ENCODE data around the gene MLLT10.

The MLLT10 gene

GRCh38 chr10:21776883-21777282 is 242.9 kb downstream of the MLLT10 start:
- no peak for TF ChIP-seq ZFP3 (CRISPR knock-in tag; IDR thresholded peaks at IDR 0.05)
- no peak for TF ChIP-seq RARB (CRISPR knock-in tag; IDR thresholded peaks at IDR 0.05)
- no peak for TF ChIP-seq TSHZ2 (CRISPR knock-in tag; IDR thresholded peaks at IDR 0.05)
- TF ChIP-seq ZNF8 (CRISPR knock-in tag; IDR thresholded peaks at IDR 0.05), result no peak
- TF ChIP-seq OSR1 (CRISPR knock-in tag; IDR thresholded peaks at IDR 0.05), result no peak
- TF ChIP-seq ESRRG (CRISPR knock-in tag; IDR thresholded peaks at IDR 0.05), result no peak
- no peak for TF ChIP-seq GLIS3 (CRISPR knock-in tag; IDR thresholded peaks at IDR 0.05)
- TF ChIP-seq, protein P1, sequence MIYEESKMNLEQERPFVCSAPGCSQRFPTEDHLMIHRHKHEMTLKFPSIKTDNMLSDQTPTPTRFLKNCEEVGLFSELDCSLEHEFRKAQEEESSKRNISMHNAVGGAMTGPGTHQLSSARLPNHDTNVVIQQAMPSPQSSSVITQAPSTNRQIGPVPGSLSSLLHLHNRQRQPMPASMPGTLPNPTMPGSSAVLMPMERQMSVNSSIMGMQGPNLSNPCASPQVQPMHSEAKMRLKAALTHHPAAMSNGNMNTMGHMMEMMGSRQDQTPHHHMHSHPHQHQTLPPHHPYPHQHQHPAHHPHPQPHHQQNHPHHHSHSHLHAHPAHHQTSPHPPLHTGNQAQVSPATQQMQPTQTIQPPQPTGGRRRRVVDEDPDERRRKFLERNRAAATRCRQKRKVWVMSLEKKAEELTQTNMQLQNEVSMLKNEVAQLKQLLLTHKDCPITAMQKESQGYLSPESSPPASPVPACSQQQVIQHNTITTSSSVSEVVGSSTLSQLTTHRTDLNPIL (CRISPR knock-in tag; IDR thresholded peaks at IDR 0.05; ENCODE audit: low read depth), result no peak
- no peak for TF ChIP-seq BACH2 (CRISPR knock-in tag; IDR thresholded peaks at IDR 0.05; ENCODE audit: borderline replicate concordance)
- TF ChIP-seq ZC3H10 (CRISPR knock-in tag; IDR thresholded peaks at IDR 0.05), result no peak
- TF ChIP-seq CSRNP3 (CRISPR knock-in tag; IDR thresholded peaks at IDR 0.05), result no peak
- no peak for TF ChIP-seq ARNTL (CRISPR knock-in tag; IDR thresholded peaks at IDR 0.05; ENCODE audit: borderline replicate concordance, low read depth)
- TF ChIP-seq ISL1 (CRISPR knock-in tag; IDR thresholded peaks at IDR 0.05), result no peak
- TF ChIP-seq ZNF70 (CRISPR knock-in tag; IDR thresholded peaks at IDR 0.05), result no peak
- TF ChIP-seq ZNF565 (CRISPR knock-in tag; conservative IDR thresholded peaks at IDR 0.05; ENCODE audit: low read depth), result no peak
- no peak for TF ChIP-seq POU6F1 (CRISPR knock-in tag; IDR thresholded peaks at IDR 0.05; ENCODE audit: borderline replicate concordance, low read depth)
- no peak for ATAC-seq

- no peak for ATAC-seq
These were observed 257.2 kb downstream of the MLLT10 start for GRCh38 chr10:21791276-21791675.

More at GRCh38 chr10:21791276-21791675, 257.2 kb downstream of the MLLT10 start:
- no peak for TF ChIP-seq TOX (CRISPR knock-in tag; IDR thresholded peaks at IDR 0.05; ENCODE audit: borderline replicate concordance)
- TF ChIP-seq ZNF8 (CRISPR knock-in tag; IDR thresholded peaks at IDR 0.05), result no peak
- TF ChIP-seq, protein P1 (CRISPR knock-in tag; IDR thresholded peaks at IDR 0.05; ENCODE audit: low read depth), result no peak
